Activated CD8-positive, alpha-beta T cell treated with anti-CD3 and anti-CD28 coated beads for 36 hours (primary cell): ENCODE data around the gene ZNF689. TPM values are rescaled to one million over a fixed set of nuclear protein-coding genes. Genes with fewer than 3 reads are reported as not detected.
A peak's percentile ranks its signal among the peaks of the same experiment; 100 is the strongest.

Experiments used
- ATAC-seq: fragments of 200-7000 bp; cut with Tn5 transposase; one replicate; pipeline ENCODE4 v1.10.0; 2021; ENCODE audit warnings: mild to moderate bottlenecking, moderate library complexity
- CTCF ChIA-PET: fragments of 350-600 bp; sonication (Branson Sonifier 250); formaldehyde crosslinking; loops from one replicate; lab custom pipeline; 2021; ENCODE audit warnings: antibody characterized with exemption; lab: Charles Lee
- POLR2A ChIA-PET: fragments of 350-600 bp; sonication (Branson Sonifier 250); formaldehyde crosslinking; loops from one replicate; lab custom pipeline; 2021; ENCODE audit warnings: antibody characterized with exemption; lab: Charles Lee
- DNase-seq: peaks from one replicate; pipeline ENCODE4 v3.0.0-alpha.2; 2020
- H3K27ac Mint-ChIP-seq: one replicate; pipeline ENCODE4 v1.8.0; 2021; ENCODE audit warnings: mild to moderate bottlenecking, mixed read lengths
- H3K27me3 Mint-ChIP-seq: one replicate; pipeline ENCODE4 v1.8.0; 2021; ENCODE audit warnings: mixed read lengths
- H3K36me3 Mint-ChIP-seq: one replicate; pipeline ENCODE4 v1.8.0; 2021; ENCODE audit warnings: low read depth, mixed read lengths
- H3K4me1 Mint-ChIP-seq: one replicate; pipeline ENCODE4 v1.8.0; 2021; ENCODE audit warnings: low read depth, mixed read lengths
- H3K4me3 Mint-ChIP-seq: one replicate; pipeline ENCODE4 v1.8.0; 2021; ENCODE audit warnings: mild to moderate bottlenecking, moderate library complexity, mixed read lengths
- H3K9me3 Mint-ChIP-seq: one replicate; pipeline ENCODE4 v1.8.0; 2021; ENCODE audit warnings: mixed read lengths
- CTCF ChIP-seq: fragments of 200-600 bp; IDR thresholded peaks from one replicate; pipeline ENCODE4 v1.8.0; 2022; ENCODE audit warnings: antibody characterized with exemption, mild to moderate bottlenecking
- intact Hi-C: fragments of 100-400 bp; cut with micrococcal nuclease; formaldehyde crosslinking; loops from one replicate; pipeline ENCODE4 v1.10.0; 2022
- total RNA-seq, 2 experiments: library from RNA; stranded (reverse); gene quantifications; one replicate each; pipeline ENCODE4 v1.2.3, GENCODE V29; 2021

The ZNF689 gene
- total RNA-seq, 2 experiments from 2014 or later = 9.8 to 11.3 TPM

- intact Hi-C loops = loop anchor here (10.0 kb wide), 1 partner anchor 242 kb away; the partner anchor contains the start of genes BCL7C and CTF1
- DNase-seq (no peak), ATAC-seq (no peak)
- ChIA-PET CTCF (interaction anchor here (1.2 kb wide), 1 partner anchor 20 kb away, joined by 4 read pairs; no protein-coding TSS in a partner anchor), POLR2A (interaction anchor here (1.0 to 1.1 kb wide), 2 partner anchors 41 to 45 kb away, joined by 3 to 4 read pairs; no protein-coding TSS in a partner anchor)
- H3K9me3 Mint-ChIP-seq = no peaks in the 10 kb centered on the region
- no peaks in the 10 kb centered on the region for H3K27me3 Mint-ChIP-seq
- peaks cover 42% of the 10 kb centered on the region for H3K36me3 Mint-ChIP-seq
- H3K4me3 Mint-ChIP-seq = peak overlapping the region; percentile 88
- H3K4me1 Mint-ChIP-seq = peaks cover 44% of the 10 kb centered on the region
- no peak for TF ChIP-seq CTCF
- H3K27ac Mint-ChIP-seq = peak overlapping the region; percentile 72
Observed at GRCh38 chr16:30652718-30653117, 42.5 kb upstream of the ZNF689 start.

- ChIA-PET CTCF (interaction anchor here (0.7 to 1.8 kb wide), 4 partner anchors 16 to 222 kb away, joined by 3 to 4 read pairs (median 4); partner anchors contain the start of gene DCTPP1), POLR2A (interaction anchor here (0.7 to 2.3 kb wide), 5 partner anchors 17 to 117 kb away, joined by 3 to 7 read pairs (median 3); partner anchors contain the start of gene ZNF747)
- DNase-seq (no peak), ATAC-seq (no peak)
- peaks cover 37% of the 10 kb centered on the region for H3K4me1 Mint-ChIP-seq
- intact Hi-C loops = loop anchor here (10.0 kb wide), 1 partner anchor 243 kb away; the partner anchor contains the start of genes BCL7C and CTF1
- H3K9me3 Mint-ChIP-seq = no peaks in the 10 kb centered on the region
- TF ChIP-seq CTCF = no peak
- no peaks in the 10 kb centered on the region for H3K27me3 Mint-ChIP-seq
- peak overlapping the region; percentile 72 for H3K27ac Mint-ChIP-seq
- peaks cover 36% of the 10 kb centered on the region for H3K36me3 Mint-ChIP-seq
- peak overlapping the region; percentile 88 for H3K4me3 Mint-ChIP-seq
Observed at GRCh38 chr16:30652005-30652296, 41.8 kb upstream of the ZNF689 start.

- Mint-ChIP-seq H3K27ac (peak overlapping the region; percentile 91), H3K4me3 (peak overlapping the region; percentile 88), H3K4me1 (peaks cover 32% of the 10 kb centered on the region), H3K9me3 (no peaks in the 10 kb centered on the region), H3K27me3 (no peaks in the 10 kb centered on the region), H3K36me3 (peaks cover 32% of the 10 kb centered on the region)
- ChIA-PET CTCF (interaction anchor here (0.7 to 1.8 kb wide), 11 partner anchors 8 to 221 kb away, joined by 3 to 14 read pairs (median 5); partner anchors contain the start of genes DCTPP1 and ZNF747), POLR2A (interaction anchor here (0.7 to 2.9 kb wide), 18 partner anchors 8 to 586 kb away, joined by 3 to 18 read pairs (median 5); partner anchors contain the start of genes ALDOA, DCTPP1, SRCAP and TBX6)
- peak; percentile 87 for DNase-seq
- TF ChIP-seq CTCF = peak; percentile 77
- ATAC-seq = peak; percentile 69
- intact Hi-C loops = loop anchor here (2.0 to 10.0 kb wide), 2 partner anchors 17 to 243 kb away; partner anchors contain the start of genes BCL7C and CTF1
Observed at GRCh38 chr16:30651124-30652004, 41.2 kb upstream of the ZNF689 start.

- Mint-ChIP-seq H3K4me1 (peaks cover 27% of the 10 kb centered on the region), H3K4me3 (peak within 1 kb of the TSS; percentile 88), H3K36me3 (peaks cover 25% of the 10 kb centered on the region), H3K9me3 (no peaks in the 10 kb centered on the region), H3K27ac (peak within 1 kb of the TSS; percentile 91), H3K27me3 (no peaks in the 10 kb centered on the region)
- DNase-seq (peak; percentile 100), ATAC-seq (peak; percentile 82)
- ChIA-PET CTCF (interaction anchor here (0.6 to 1.8 kb wide), 12 partner anchors 8 to 250 kb away, joined by 3 to 14 read pairs (median 4); partner anchors contain the start of genes ZNF747 and ZNF764), POLR2A (interaction anchor here (1.0 to 2.9 kb wide), 19 partner anchors 9 to 586 kb away, joined by 3 to 18 read pairs (median 5); partner anchors contain the start of genes ALDOA, DCTPP1, SRCAP and TBX6)
- TF ChIP-seq CTCF = no peak
- intact Hi-C loops = loop anchor here (2.0 to 10.0 kb wide), 2 partner anchors 16 to 244 kb away; partner anchors contain the start of genes BCL7C and CTF1
Observed at GRCh38 chr16:30650369-30651123, 40.4 kb upstream of the ZNF689 start, which contains the start of gene PRR14. Gene PRR14 (plus strand): TSS chr16:30650960. CDS start chr16:30651646, 686 bp downstream.
